NK-92 (cell line): ENCODE measurements around the gene MAN1C1.
"Not testable (repeated sequence)": the region's sequence is repeated elsewhere in the genome, so short reads cannot be mapped to it uniquely, and the experiment has no call there.

Source experiments
- DNase-seq: peaks from one replicate; lab custom pipeline; 2025; ENCODE audit not compliant: unreplicated experiment; lab: John Stamatoyannopoulos, UW

MAN1C1 gene

DNA sequence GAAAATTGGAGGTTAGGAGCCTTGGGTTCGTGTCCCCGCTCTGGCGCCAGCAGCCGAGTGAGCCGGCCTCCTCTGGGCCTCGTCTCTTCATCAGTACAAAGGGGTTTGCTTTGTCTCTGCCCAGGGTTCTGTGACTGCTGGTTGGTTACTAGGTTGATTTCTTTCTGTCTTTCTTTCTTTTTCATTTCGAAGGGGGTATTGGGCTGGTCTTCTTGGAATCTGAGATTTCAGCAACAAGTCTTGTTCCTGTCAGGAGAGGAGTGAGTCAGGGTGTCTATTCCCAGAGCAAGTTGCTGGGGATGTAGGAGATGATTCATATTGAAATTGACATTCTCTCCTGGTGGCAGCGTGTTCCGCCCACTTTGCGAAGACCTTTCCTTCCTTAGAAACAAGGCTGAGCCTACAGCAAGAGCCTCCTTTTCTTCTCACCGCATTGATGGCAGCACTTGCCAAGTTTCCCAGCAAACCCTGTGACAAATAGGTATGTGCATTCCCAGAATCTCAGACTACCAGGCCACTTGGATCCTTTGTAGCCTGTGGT is 79.2 kb downstream of the MAN1C1 start:
- DNase-seq, result no peak

DNA sequence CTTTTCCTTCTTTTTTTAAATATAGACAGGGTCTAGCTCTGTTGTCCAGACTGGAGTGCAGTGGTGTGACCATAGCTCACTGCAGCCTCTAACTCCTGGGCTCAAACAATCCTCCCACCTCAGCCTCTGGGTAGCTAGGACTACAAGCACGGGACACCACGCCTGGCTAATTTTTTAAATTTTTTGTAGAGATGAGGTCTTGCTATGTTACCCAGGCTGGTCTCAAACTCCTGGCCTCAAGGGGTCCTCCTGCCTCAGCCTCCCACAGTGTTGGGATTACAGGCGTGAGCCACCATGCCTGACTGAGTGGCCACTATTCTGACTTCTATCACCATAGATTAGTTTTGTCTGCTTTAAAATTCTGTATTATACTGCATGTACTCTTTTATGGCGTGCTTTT is 80.1 kb downstream of the MAN1C1 start:
- not testable (repeated sequence) for DNase-seq

DNA sequence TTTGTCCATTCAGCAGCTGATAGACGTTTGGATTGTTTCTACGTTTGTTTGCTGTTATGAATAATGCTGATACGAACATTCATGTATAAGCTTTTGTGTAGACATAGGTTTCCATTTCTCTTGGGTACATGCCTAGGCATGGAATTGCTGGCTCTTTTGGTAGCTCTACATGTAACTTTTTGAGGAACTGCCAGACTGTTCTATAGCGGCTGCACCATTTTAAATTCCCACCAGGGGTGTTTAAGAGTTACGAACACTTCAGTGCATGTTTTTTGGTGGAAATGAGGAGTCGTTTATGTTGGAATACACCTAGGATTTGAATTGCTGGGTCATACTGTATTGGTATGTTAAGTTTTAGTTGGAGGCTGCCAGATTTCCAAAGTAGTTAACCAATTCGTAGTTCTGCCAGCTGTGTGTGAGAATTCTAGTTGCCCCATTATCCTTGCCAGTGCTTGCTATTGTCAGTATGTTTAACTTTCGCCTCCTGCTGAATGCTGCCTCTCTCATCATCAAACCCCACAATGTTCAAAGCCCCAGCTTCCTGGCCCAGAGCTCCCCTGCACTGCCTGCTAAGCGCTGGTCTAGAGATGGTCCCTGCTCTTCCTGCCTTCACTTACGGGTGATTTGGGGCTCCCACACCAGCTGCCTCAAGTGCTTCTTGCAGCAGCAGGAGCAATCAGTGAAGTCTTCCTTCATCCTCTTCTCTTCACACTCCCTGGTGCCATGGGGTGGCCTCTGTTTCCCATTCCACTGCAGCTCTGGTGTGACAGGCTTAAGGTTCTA is 81.0 kb downstream of the MAN1C1 start:
- no peak for DNase-seq

DNA sequence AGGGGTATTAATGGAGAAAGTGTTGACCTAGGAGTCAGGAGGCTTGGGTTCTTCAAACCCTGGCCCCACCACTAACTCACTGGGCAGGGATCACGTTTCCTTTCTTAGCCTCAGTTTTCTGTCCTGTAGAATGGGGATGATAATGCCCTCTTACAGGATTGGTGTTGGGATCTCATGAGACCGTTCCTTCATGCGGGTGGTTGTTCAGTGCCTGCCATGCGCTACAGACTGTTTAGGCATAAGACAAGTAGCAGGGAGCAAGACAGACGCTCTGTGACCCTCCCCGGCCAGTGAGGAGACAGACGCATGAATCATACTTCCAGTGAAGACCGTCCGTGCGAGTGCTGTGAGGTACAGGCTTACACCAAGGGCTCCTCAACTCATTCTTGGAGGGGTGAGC is 81.7 kb downstream of the MAN1C1 start:
- no peak for DNase-seq

DNA sequence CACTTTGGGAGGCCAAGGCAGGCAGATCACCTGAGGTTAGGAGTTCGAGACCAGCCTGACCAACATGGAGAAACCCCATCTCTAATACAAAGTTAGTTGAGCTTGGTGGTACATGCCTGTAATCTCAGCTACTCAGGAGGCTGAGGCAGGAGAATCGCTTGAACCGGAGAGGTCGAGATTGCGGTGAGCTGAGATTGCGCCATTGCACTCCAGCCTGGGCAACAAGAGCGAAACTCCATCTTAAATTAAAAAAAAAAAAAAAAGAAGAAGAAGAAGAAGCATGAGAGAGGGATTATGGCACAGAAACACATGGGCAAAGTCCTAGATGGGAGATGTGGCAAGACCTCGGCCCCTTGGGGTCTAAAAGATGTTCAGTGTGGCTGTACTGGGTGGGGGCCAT is 82.5 kb downstream of the MAN1C1 start:
- not testable (repeated sequence) for DNase-seq

DNA sequence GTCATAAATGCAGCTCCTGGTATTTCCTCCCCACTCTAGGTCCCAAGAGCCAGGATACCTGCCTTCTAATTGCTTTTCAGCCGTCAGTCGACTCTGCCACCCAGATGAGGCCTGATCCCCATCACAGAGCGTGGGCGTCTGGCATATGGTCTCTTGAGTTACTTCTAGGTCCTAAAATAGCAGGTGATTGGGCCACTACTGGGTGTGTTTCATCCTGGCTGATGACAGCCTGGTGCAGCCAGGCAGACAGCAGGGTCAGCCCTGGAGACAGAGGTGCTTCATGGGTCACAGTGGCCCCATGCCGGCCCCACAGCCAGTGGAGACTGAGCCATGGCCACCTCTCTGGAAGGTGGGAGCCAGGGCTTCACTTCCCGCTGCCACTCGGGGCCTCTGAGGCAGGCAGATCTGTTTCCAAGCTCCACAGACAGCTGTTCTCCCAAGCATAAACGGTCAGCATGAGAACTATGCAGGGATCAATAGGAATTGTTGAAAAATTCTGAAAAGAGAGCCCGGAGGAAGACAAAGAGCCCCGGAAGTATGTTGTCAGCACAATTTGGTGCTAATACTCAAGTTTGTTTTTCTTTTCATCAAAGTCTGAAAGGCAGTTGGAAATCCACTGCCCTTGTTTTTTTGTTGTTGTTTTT is 83.0 kb downstream of the MAN1C1 start:
- DNase-seq, result no peak

DNA sequence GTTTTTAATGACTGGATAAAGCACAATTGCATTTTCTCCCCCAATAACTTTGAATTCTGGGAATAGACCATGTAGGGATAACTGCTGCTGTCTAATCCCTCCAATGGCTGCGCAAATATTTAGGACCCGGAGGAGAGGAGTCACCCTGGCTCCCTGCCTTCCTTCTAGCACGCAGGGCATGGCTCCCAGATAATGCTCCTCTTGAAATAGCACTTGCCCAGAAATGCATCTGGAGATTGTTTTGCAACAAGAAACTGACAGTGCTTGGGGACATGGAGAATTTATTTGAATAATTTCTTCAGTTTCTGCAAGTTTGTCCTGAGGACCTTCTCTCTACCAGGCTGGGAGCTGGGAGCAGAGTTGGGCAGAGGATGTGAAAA is 83.5 kb downstream of the MAN1C1 start:
- no peak for DNase-seq

DNA sequence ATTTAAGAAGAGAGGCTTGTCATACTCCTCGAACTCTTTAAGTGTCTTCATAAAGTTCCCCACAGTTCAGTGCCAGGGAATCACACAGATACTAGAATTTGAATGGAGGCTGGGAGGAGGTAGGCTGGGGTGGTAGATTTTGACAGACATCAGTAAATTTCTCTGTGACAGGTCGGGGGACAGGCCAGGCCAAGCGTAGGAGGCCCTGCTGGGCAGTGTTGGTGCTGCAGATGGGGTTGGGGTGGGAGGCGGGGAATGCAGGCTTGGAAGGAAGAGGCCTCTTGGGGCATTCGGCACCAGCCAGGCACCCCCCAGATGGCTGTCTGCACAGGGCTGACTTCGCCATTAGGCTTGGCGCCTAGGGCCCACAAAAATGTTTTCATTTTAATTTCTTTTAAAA is 84.0 kb downstream of the MAN1C1 start:
- DNase-seq, result no peak

DNA sequence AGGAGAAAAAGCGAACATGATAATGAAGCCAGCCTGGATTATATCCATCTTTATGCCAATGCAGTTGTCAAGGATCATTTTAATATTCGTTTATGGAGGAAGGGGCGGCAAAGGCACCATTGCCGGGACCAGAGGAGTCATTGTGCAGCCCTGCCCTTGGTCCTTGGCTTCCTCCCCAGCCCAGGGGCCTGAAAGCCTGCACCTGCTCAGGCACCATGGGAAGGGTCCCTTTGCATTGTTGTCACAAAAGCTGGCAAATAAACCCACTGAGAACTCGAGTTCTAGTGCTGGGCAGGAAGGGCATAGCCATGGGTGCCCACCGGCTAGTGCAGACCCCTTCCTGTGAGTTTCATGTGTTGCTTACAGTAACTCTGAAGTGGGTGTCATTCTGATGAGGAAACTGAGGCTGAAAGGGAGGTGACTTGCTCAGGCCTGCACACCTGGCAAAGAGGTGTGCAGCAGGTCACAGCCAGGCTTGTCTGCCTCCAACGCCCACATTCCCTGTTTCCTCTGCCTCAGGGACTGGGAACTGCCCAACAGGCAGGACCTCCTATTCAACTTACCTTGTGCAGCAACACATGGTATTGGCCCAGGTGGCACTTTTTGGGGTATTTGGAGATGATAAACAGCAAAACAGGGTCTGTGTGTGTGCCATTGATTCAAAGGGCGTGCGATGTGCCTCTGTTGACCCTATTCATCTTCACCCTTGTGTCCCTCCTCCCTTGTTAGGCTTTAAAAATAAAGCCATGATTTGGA is 84.6 kb downstream of the MAN1C1 start:
- DNase-seq, result no peak

DNA sequence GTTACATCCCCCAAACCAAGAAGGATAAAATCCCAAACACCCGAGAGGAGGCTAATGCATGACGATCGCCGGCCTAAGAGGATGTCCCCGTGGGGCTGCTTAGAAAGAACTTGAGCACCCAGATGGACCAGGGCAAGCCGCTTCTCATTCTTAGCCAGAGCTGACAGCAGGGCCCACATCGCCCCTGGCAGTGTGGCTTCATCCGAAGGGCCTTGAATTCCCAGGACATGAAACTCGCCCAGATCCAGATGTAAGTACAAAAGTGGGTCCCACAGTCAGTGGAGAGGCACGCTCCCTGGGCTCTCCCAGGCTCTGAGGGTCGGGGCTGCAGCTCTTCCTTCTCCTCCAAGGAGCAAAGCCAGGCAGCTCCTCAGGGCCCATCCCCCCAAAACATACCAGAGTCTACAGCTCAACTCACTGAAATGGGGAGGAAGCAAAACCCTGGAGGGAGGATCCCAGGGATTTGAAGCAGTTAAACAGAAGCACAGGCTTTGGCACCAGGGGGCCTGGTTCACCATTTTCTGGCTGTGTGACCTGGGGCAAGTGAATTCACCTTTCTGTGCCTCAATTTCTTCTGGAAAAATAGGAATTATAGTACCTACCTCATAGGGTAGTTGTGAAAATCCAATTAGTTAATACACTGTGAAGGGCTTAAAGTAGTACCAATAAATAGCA is 85.6 kb downstream of the MAN1C1 start:
- no peak for DNase-seq

DNA sequence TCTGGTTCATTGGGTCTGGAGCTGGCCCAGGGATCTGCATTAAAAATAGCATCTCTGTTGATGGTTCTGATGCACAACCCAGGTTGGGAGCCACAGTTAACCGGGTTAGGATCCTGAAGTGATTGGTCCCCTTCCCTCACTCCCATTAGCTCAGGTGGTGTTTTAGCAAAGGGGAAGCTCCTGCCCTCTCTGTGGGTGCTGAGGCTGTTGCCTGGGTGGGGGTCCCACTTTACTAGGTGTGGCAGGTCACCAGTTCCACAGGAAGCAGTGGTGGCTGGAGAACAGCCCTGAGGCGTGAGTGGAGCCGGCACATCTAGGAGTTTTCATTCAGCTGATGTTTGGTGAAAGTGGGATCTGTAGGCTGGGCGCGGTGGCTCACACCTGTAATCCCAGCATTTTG is 86.5 kb downstream of the MAN1C1 start:
- no peak for DNase-seq

DNA sequence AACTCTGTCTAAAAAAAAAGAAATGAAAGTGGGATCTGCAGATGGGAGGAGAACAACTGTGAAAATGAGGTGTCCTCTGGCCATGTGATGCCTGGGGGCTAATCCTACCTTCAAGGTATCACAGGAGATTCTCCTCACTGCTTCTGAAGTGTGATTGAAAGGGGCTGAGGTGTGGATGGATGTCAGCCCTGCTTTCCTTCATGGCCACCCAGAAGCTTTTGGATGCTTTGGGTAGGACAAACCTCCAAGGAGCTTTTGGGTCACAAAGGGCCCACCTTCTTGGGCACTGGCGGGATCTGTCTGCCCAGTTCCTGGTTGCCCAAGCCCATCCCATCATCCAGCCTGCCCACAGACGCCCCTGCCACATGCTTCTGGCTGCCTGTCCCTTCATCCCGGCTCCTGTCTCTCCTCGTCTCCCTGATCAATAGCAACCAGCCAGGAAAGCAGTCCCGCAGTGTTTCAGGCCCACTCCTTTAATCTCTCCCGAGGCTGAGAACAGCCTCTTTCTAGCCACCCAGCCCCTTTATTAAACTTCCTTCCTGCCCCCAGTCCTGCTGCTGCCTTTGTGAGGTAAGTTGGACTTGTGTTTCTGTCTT is 87.2 kb downstream of the MAN1C1 start:
- DNase-seq, result no peak

DNA sequence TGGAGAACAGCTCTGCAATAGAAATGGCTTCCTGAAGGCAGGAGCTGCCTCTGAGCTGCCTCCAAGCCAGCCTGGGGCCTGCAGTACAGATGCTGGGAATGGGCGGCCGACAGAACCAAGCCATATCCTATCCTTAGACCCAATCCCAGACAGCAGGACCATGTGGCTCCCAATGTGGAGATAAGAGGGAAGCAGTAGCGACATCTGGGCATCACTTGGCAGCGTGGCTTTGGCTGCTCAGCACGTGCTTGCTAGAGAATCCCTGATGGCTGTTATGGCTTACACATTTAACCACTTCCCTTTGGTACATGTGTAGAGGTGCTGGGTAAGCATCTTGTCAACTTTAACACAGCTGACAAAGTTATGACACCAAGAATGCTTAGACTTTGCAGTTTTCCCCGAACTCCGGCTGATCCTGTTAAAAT is 87.7 kb downstream of the MAN1C1 start:
- no peak for DNase-seq

DNA sequence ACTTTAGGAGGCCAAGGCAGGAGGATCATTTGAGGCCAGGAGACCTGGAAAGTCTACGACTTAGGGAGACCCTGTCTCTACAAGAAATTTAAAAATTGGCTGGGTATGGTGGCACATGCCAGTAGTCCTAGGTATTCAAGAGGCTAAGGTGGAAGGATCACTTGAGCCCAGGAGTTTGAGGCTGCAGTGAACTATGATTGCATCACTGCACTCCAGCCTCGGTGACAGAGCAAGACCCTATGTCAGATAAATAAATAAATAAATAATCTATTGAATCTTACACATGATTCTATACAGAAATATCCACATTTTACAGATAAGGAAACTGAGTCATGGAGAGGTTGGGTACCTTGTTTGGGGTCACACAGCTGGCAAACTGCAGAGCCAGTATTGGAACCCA is 89.1 kb downstream of the MAN1C1 start:
- DNase-seq, result no peak

DNA sequence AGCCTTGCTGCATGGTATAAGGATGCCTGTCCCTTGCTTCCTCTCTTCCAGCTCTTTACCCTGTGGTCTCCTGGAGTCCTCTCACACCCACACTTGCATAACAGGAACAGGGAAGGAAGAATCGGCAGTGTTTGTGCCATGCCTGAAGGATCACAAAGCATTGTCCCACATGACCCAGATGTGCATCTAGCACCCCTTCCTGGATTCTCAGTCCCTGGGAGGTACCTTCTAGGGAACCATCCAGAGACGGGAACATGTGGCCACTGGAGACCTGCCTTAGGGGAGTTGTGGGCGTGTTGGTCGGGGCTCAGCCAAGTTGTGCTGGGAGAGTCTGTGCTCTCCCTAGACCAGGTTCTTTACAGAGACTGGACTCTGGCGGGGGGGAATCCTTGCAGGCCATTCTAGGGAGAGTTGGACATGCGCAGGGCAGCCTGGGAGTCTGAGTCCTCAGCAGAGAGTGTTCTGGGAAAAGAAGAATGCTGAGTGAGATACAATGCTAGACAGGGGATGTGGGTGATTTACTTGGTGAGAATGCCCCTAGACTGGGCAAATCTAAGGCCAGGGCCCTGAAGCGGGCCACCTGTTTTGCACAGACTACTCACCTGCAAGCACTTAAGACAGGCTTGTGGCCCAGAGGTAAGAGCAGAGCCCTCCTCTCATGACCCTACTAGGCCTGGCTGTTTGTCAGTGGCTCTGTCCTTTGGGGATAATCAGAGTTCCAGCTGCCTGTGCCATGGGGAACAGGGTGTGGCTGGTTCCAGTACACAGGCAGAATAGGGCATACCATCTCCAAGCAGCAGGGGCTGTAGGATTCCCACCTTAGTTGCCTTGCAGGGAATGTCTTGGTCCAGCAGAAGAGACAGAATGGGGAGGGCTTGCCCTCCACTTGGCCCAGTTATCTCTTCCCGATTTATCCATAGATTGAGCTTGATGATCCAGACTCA is 89.8 kb downstream of the MAN1C1 start:
- no peak for DNase-seq

DNA sequence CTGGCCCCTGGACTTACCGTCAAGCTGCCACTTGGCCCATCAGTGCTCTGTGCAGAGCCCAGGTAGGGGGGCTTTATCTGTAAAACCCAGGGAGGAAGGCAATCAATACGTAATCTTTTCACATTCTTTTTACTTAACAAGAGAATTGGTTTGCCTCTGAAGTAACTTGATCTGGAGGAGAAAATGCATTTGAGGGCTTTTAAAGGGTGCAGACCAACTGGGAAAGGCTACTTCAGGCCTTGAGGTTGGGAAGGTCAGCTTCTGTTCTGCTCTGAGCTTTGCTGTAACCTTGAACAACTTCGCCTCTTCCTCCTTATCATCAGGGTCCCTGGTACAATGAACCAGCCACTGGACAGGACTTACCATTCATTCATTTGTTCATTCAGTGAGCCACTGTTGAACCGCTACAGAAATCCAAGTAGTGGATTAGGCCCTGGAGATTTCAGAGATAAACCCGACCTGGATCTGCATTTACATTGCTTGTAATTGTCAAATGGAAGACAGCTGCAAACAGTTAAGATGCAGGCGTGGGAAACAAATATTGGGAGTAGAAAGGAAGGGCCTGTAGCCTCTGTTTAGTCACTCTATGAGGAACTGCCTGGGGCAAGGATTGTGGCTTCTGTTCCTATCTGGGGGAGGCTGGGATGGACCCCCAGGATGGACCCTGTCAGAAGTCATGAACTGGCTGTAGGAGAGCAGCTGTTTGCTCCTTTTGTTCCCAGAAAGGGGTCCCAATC is 90.9 kb downstream of the MAN1C1 start:
- no peak for DNase-seq

DNA sequence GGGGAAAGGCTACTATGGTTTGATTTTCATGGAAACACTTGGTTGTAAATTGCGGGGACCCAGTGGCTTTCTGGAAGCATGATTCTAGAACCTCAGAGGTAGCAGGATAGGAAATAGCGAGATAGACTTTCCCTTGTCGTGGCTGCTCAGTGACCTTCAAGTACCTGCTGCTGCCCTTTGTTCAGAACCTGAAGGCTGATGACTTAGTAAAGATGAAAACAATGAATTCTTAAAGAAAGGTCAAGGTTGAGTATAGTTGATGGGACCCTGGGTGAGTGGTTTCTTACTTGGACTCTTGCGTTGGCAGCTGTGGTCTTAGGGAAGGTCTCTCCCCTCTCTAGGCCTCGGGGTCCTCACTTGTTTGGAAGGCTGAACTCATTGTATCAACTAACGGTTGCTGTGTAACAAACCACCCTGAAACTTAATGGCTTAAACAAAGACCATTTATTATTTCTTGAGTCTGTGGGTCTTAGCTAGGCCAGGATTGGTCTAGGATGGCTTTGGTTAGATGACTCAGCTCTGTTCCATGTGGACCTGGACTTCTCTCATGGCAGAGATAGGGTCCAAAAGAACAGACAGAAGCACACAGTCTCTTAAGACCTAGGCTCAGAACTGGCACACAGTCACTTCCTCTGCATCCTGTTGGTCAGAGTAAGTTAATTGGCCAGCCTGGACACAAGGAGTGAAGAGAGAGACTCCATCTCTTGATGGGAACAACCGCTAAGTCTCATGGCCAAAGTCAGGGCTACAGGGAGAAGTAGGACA is 94.2 kb downstream of the MAN1C1 start:
- DNase-seq, result no peak

DNA sequence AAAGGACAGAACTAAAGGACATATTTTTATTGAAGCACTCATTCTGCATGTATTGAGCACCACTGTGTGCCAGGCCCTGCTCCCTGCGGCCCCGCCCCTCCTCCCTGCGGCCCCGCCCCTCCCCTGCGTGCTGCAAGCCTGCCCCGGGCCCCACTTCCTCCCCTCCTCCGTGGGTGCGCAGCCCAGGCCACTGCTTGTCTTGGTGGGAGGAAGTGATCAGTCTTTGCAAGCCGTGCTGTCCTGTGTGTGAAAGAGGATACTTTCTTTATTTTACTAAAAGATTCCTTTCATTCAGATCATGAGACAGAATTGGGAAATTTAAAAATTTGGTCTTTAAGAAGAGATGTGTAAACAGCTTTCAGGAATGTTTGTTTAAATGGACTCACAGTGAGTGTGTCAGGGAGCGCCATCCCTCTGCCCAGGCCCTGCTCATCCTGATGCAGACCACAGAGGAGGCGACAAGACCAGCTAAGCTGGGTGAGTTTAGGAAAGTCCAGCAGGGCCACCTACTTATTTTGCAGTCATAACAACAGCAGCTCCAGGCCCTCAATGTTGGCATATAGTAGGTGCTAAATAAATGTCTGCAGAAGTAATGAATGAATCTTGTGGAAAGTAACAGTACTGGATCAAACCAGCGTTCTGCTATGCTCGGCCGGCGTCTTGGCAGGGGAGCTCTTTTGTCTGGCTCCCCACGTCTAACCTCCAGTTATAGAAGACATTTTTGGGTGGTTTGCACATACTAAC is 95.1 kb downstream of the MAN1C1 start:
- no peak for DNase-seq
